Cardiac septum (tissue), 1 donor: ENCODE data around the gene A2M. TPM values are rescaled to one million over a fixed set of nuclear protein-coding genes. Genes with fewer than 3 reads are reported as not detected.

ENCODE experiments used
- DNase-seq: peaks from one replicate; pipeline ENCODE4 v3.0.0-alpha.2; 2020; ENCODE audit warnings: low spot score
- intact Hi-C: fragments of 100-400 bp; cut with DNase I; formaldehyde crosslinking; loops from one replicate; pipeline ENCODE4 v1.14.0; 2022
- total RNA-seq: library from RNA; stranded (reverse); fragmentation: NEBNext Ultra II Directional; extraction: Animal tissue kit (Norgen Biotek cat#: 25700); gene quantifications from one replicate; pipeline ENCODE4 v1.2.1, GENCODE V29; 2021
- donor health status: DM: no; HTN: no; CAD: no.

The A2M gene
- total RNA-seq, 1 donor from 2014 or later = 588 TPM

DNA sequence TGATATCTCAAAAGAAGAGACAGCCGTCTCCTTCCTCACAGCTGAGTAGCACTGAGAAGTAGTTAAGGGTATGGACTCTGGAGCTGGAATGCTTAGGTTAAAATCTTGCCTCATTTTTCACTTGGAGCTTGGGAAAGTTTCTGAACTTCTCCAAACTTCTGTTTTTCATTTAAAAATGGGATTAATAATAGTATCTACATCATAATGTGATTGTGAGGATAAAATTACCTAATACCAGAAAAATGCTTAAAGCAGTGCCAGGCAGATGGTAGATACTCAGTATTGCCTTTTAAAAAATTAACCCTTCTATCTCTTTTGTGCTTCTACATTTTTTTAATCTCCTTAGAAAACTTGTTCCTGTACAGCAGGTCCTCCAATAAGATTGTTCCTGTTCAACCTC lies 63.1 kb downstream of the A2M start:
- DNase-seq = no peak
- intact Hi-C loops = no loop called here

DNA sequence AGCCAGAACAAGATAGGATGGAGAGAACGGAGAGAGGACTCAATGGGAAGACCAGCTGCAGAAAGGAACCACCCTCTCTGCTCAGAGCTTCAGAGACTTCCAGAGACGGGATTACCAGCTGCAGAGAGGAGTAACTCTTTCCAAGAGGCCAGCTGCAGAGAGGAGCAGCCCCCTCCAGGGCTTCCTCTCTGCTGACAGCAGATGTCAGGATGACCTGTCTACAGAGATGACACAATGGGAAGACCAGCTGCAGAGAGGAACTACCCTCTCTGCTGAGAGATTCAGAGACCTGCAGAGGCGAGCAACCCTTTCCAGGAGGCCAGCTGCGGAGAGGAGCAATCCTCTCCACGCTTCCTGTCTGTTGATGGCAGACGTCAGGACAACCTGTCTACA lies 64.6 kb downstream of the A2M start:
- intact Hi-C loops = no loop called here
- no peak for DNase-seq

DNA sequence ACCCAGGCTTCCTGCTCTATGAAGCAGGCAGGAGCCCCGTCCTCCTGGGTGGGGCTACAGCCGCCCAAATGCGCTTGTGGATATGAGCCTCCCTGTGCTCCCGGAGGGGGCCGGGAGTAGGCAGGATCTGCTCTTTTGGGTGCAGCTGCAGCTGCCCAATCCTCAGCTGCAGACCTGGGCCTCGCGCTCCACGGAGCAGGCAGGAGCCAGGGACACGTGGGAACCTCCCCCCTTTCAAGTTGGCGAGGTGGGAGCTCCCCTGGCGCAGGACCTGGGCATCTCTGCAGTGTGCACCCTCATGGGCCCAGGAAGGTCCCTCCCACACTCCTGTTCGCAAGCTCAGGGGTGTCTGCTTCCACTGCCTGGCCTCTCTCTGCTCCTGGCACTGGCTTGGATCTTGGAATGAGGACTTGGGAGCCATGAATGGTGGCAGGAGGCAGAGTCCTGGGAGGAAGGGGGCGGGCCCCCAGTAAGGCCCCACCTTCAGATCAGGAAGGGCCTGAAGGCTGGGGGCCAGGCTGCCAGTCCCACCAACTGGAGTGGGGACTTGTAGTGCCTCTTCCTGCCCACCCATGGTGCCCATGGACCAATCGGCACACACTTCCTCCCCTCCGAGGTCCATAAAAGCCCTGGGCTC lies 65.1 kb downstream of the A2M start:
- DNase-seq = no peak
- intact Hi-C loops = no loop called here

DNA sequence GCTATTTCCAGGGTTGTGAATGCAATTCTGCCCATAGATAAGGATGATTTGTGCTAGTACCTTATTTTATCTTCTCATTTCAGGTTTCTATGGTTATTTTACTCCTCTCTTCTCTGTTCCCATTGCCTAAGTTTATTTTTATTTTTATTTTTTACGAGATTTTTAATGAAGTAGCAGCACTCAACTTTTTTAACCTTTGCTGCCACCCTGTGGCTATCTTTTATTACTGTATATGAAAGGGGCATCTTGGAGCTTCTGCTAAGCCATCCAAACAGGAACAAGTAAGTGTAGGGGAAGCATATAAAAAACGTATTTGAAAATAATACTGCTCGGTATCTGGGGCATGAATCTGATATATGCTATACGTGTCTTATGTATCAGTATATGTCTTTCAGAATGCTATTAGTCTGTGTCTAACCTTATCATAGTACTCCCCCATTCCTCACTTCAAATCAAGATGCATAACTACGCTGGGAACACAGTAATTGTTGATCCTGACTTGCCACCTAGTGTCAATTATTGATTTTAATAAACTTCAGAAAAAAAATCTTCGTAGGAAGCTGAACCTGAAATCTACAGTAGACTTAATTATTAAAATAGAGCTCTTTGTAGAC lies 66.1 kb downstream of the A2M start:
- intact Hi-C loops = no loop called here
- DNase-seq = no peak

GRCh38 chr12:9048930-9049329 lies 66.8 kb downstream of the A2M start:
- intact Hi-C loops = no loop called here
- no peak for DNase-seq

DNA sequence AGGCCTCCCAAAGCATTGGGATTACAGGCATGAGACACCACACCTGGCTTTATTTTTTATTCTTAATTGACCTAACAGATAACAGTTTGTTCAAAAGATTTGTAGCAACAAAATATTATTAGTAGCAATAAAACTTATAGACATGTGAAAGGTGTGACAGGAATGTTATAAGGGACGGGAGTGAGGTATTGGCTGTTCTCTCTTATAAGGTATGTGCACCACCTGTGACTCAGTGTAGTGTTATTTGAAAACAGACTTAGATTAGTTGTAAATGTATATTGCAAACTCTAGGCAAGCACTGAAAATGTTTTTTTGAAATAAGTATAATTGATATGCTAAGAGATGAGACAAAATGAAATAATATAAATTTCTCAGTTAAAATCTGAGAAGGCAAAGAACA lies 68.6 kb downstream of the A2M start:
- no peak for DNase-seq
- intact Hi-C loops = no loop called here

DNA sequence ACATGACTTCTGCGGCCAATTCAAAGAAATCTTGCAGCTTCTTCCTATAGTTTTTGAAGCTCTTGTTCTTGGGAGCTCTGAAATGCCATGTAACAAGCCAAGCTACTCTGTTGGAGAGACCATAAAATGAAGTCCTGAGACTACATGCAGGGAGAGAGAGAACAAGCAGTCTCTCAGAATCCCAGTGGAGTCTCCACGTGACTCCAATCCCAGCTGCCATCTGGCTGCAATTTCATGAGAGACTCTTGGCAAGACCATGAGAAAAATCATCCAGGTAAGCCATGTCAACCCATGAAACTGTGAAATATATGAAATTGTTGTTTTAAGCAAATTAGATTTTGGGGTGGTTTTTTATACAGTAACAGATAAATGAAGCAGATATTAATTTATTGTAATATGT lies 72.0 kb downstream of the A2M start:
- no peak for DNase-seq
- intact Hi-C loops = loop anchor here (5.0 kb wide), 2 partner anchors 151 to 361 kb away; no protein-coding TSS in a partner anchor

GRCh38 chr12:9041321-9041720 lies 74.4 kb downstream of the A2M start:
- intact Hi-C loops = loop anchor here (5.0 kb wide), 2 partner anchors 149 to 359 kb away; no protein-coding TSS in a partner anchor
- no peak for DNase-seq

DNA sequence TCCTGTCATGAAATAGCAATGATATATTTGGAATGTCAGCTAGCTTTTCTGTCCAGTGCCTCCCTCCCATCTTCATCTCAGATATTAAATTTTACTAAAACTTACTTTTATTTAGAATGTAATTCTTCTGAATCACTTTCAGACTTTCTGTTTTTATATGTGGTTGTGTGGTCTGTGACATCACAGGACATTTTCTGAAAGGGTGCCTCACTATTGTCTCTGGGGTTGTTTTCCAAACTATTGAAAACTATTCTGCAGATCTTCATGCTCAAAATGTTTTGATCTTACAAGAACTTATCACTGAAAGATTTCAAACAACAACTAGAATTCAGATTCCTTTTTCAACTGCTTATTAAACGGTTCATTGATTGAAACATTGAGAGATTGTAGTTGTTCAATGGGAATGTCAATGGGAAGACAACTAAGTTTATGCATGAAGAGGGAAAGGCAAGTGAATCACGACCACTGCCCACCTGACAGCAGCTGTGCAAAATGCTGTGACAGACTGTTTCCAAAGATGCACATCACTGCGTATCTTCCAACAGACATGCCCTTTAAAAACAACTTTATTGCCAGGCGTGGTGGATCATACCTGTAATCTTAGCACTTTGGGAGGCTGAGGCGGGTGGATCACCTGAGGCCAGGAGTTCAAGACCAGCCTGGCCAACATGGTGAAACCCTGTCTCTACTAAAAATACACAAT lies 75.1 kb downstream of the A2M start:
- DNase-seq = no peak
- intact Hi-C loops = loop anchor here (5.0 kb wide), 2 partner anchors 148 to 358 kb away; no protein-coding TSS in a partner anchor

DNA sequence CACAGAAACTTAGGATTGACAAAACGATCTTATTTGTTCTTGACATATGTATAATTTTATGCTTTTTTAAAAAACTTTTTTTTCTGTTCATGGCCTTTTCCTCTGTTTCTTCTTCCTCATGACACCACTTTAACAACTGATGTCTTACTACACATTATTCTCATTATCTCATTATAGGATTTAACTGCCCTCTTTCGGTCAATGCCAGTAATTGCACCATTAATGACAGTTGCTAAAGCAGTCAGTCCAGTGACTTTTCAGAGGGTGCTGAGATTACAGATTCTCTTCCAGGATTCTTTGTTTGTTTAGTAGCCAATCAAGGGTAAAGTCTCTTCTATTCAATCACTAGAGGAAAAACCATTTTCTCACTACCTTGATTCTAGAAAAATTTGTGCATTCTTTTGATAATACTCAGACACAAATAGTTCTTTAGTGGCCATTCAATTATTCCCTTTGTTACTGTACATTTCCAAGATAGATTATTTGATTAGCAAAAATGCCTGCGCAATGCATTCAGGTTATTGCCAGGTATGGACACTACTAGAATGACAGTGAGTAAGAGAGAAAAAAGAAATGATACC lies 76.2 kb downstream of the A2M start:
- intact Hi-C loops = loop anchor here (2.0 kb wide), 1 partner anchor 89 kb away; no protein-coding TSS in a partner anchor
- DNase-seq = no peak

DNA sequence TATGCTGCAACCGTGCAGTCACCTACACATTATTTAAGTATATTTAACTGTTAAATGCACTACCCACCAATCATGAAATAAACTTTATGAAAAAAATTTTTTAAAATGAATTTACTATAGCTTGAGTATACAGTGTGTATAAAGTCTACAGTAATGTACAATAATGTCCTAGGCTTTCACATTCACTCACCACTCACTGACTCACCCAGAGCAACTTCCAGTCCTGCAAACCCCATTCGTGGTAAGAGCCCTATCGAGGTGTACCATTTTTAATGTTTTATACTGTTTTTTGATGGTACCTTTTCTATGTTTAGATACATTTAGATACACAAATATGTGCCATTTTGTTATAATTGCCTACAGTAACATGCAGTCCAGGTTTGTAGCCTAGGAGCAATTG lies 78.3 kb downstream of the A2M start:
- DNase-seq = no peak
- intact Hi-C loops = no loop called here

DNA sequence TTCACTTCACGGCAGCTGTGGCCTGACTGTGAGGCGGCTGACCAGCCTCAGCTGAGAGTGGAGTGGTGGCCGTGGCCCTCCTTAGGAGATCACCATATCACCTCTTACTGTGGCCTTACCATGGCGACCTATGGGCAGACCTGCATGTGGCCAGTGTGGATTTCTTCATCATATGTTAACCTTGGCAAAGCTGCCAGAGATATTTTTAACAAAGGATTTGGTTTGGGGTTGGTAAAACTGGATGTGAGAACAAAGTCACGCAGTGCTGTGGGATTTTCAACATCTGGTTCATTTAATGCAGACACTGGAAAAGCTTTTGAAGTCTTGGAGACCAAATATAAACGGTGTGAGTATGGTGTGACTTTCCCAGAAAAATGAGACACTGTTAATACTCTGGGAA lies 79.5 kb downstream of the A2M start:
- intact Hi-C loops = no loop called here
- no peak for DNase-seq

DNA sequence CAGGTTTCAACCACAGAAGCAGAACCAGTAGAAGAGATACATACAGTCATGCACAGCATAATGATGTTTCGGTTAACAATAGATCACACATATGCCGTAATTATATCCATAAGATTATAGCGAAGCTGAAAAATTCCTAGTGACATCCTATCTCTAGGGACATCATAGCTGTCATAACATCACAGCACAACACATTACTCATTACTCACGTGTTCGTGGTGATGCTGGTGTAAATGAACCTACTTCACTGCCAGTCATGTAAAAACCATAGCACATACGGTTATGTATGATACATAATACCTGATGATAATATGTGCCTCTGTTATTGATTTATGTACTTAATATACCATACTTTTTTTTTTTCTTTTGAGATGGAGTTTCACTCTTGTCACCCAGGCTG lies 81.6 kb downstream of the A2M start:
- DNase-seq = no peak
- intact Hi-C loops = no loop called here

DNA sequence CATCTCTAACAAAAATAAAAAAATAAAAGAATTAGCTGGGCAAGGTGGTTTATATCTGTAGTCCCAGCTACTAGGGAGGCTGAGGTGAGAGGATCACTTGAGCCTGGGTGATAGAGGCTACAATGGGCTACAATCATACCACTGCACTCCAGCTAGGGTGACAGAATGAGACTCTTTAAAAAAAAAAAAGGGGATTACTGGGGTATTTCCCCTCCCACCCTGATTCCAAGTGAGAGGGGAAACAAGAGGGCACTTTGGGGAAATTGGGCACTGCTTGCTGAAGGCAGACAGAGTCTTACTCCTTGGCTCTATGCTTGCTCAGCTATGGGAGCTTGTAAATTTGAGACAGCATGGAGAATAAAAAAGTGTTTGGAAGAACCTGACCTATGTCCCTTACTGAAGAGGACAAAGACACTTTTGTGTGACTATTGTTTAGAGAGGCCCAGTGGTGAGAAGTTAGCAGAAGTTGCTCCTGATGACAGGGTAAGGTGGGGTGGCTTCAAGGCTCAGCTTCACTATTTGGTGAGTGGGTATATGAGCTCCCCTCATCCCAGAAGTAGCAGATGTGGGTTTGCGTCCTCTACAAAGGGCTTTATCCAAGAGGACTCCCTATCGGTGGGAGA lies 82.3 kb downstream of the A2M start:
- intact Hi-C loops = no loop called here
- DNase-seq = no peak

- intact Hi-C loops = no loop called here
- no peak for DNase-seq
Observed at GRCh38 chr12:9032202-9032964, 83.3 kb downstream of the A2M start.

GRCh38 chr12:9030776-9031175 lies 84.9 kb downstream of the A2M start:
- no peak for DNase-seq
- intact Hi-C loops = no loop called here

DNA sequence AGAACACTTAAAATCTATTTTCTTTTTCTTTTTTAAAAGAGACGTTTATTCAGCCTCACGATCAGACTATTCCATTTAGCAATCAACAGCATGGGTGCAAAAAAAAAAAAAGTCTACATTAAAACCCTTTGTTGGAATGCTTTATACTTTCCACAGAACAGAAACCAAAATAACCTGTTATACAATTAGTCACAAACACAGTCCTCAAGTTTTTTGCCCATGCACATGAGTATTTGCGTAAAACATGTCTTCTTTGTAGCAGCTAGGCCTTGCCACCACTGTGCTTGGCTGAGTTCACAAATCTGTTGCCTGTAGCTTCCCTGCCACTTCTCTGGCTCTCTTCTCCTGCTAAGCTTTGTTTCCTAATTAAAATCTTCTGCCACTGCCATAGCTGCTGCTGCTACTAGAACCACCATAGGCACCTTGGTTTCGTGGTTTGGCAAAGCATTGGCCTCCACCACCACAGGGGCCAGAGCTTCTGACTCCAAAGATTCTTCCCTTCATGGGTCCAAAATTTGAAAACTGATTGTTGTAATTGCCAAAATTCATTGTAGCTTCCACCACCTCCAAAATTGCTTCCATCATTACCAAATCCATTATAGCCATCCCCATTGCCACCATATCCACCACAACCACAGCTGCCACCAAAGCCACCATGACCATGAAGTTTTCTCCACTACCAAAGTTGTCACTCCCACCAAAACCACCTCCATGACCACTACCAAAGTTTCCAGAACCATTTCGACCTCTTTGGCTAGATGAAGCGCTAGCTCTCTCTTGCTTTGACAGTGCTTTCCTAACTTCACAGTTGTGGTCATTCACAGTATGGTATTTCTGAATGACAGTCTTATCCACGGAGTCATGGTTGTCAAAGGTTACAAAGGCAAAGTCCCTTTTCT lies 88.3 kb downstream of the A2M start:
- intact Hi-C loops = no loop called here
- no peak for DNase-seq

DNA sequence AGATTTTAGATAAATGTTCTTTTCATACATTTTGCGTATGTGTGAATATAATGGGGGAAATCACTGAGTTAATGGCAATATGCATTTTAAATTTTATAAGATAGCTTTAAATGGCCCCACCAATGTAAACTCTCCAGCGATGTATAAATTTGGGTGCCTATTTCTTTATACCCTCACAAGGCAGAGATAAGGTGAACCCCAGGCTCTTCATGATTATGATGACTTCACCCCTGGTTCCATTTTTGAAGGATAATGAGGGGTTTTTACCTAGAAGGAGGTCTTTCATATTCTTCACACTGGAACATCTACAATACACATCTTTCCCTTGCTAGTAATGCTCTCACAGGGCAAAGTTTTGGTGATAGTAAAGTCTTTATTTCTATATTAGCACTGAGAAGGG lies 91.2 kb downstream of the A2M start:
- intact Hi-C loops = no loop called here
- DNase-seq = no peak

GRCh38 chr12:9022592-9022991 lies 93.1 kb downstream of the A2M start:
- intact Hi-C loops = no loop called here
- no peak for DNase-seq
